Mammary epithelial cell (primary cell): ENCODE results near the gene SDK1.

Experiments used
- CTCF ChIP-seq, 2 donors: IDR thresholded peaks in 1 of 2; conservative IDR thresholded peaks in 1 of 2; 2 replicates each; pipeline ENCODE4 v1.5.1; 2011 to 2012; ENCODE audit warnings: inconsistent platforms in 2 of 2, low read length in 2 of 2, mild to moderate bottlenecking in 2 of 2, control low read depth in 1 of 2, low read depth in 1 of 2; ENCODE audit not compliant: insufficient read depth in 1 of 2; ENCODE audit errors: extremely low read depth in 1 of 2
- EZH2 ChIP-seq: IDR thresholded peaks from 2 replicates; pipeline ENCODE4 v1.6.1; 2012; ENCODE audit warnings: low read length, inconsistent platforms, borderline replicate concordance

GRCh38 chr7:4073052-4073451 is 772.0 kb downstream of the SDK1 start:
- TF ChIP-seq CTCF (conservative IDR thresholded peaks at IDR 0.05 in 1 of 2, IDR thresholded peaks at IDR 0.05 in 1 of 2; ENCODE audit: extremely low read depth in 1 of 2, insufficient read depth in 1 of 2, low read depth in 1 of 2, low read length in 2 of 2): no peak
- no peak for TF ChIP-seq EZH2
